Upper lobe of left lung (tissue), 4 donors: ENCODE measurements around the gene FAM229A.
"Not testable (repeated sequence)": the region's sequence is repeated elsewhere in the genome, so short reads cannot be mapped to it uniquely, and the experiment has no call there.

Experiments
- CTCF ChIP-seq, 6 experiments: fragments of 450-650 bp in 4 of 6; fragments of 200-600 bp in 2 of 6; sonication (generic) in 2 of 6; IDR thresholded peaks; one replicate each; pipeline ENCODE4 v1.5.1; 2016 to 2019; ENCODE audit warnings: antibody characterized with exemption in 6 of 6
- EP300 ChIP-seq, 4 donors: sonication (generic); formaldehyde crosslinking; IDR thresholded peaks; one replicate each; pipeline ENCODE4 v1.5.1; 2017; ENCODE audit warnings: antibody characterized with exemption in 4 of 4, control low read depth in 2 of 4
- POLR2A ChIP-seq, 4 donors: fragments of 450-650 bp; IDR thresholded peaks; one replicate each; pipeline ENCODE4 v1.5.1; 2016 to 2017; ENCODE audit warnings: antibody characterized with exemption in 4 of 4, mild to moderate bottlenecking in 2 of 4
- POLR2AphosphoS5 ChIP-seq, 2 donors: sonication (generic); formaldehyde crosslinking; IDR thresholded peaks; one replicate each; pipeline ENCODE4 v1.5.1; 2017; ENCODE audit warnings: antibody characterized with exemption in 2 of 2

- not testable (repeated sequence) for TF ChIP-seq CTCF, POLR2AphosphoS5, EP300, POLR2A (IDR thresholded peaks at IDR 0.05)
These were observed 34.2 kb upstream of the FAM229A start for GRCh38 chr1:32396524-32396923.
